Endothelial cell of umbilical vein (primary cell): ENCODE data around the gene SOX12. TPM values are rescaled to one million over a fixed set of nuclear protein-coding genes. Genes with fewer than 3 reads are reported as not detected.

Experiments
- BruUV-seq: library from RNA; stranded (reverse); fragments of 400-500 nt; replicated peaks from 2 replicates; lab custom pipeline; 2021; lab: Mats Ljungman, UMichigan
- CTCF ChIA-PET: fragments of 300-600, 350-600 bp; sonication (Branson Sonifier 250); formaldehyde crosslinking; loops from one replicate; lab custom pipeline; 2021; ENCODE audit warnings: antibody characterized with exemption, inconsistent platforms; lab: Charles Lee
- POLR2A ChIA-PET: fragments of 300-600, 350-600 bp; sonication (Branson Sonifier 250); formaldehyde crosslinking; loops from one replicate; lab custom pipeline; 2021; ENCODE audit warnings: antibody characterized with exemption, inconsistent platforms; lab: Charles Lee
- DNase-seq: peaks from one replicate; pipeline ENCODE4 v3.0.0-alpha.2; 2011; ENCODE audit warnings: low read depth, low spot score
- FAIRE-seq: peaks from 2 replicates; lab custom pipeline; 2011; peaks lifted over from hg19 to GRCh38; lab: Jason Lieb, UNC
- H2AFZ ChIP-seq: 2 replicates; pipeline ENCODE4 v1.6.0; 2012; ENCODE audit warnings: low read depth, low read length, control low read depth, inconsistent platforms
- H3K27ac ChIP-seq: 2 replicates; pipeline ENCODE4 v1.5.1; 2011; ENCODE audit warnings: low read depth, mild to moderate bottlenecking, control low read depth, low read length, moderate library complexity; ENCODE audit not compliant: insufficient read depth
- H3K27me3 ChIP-seq, 2 experiments: 2 replicates each; pipeline versions ENCODE4 v1.6.0 to v1.6.1; 2011; ENCODE audit warnings: low read length in 2 of 2, mixed read lengths in 1 of 2; ENCODE audit not compliant: control insufficient read depth in 2 of 2, insufficient read depth in 2 of 2
- H3K36me3 ChIP-seq, 2 experiments: 2 replicates in 1 of 2; 3 replicates in 1 of 2; pipeline ENCODE4 v1.5.1; 2011; ENCODE audit warnings: low read length in 2 of 2, mild to moderate bottlenecking in 1 of 2, moderate library complexity in 1 of 2; ENCODE audit not compliant: control insufficient read depth in 2 of 2, insufficient read depth in 2 of 2; ENCODE audit errors: extremely low read depth in 1 of 2
- H3K4me1 ChIP-seq: 3 replicates; pipeline ENCODE4 v1.5.1; 2011; ENCODE audit warnings: mild to moderate bottlenecking, low read length; ENCODE audit not compliant: control insufficient read depth, insufficient read depth; ENCODE audit errors: extremely low read depth
- H3K4me2 ChIP-seq: 2 replicates; pipeline ENCODE4 v1.6.1; 2011; ENCODE audit warnings: low read length, control low read depth, mixed read lengths; ENCODE audit not compliant: insufficient read depth
- H3K4me3 ChIP-seq, 3 experiments: fragments of 200-600 bp in 1 of 3; sonication (generic), shearing (Covaris generic) in 1 of 3; replicated peaks in 1 of 3; 2 replicates each; pipeline ENCODE4 v1.5.1; 2011 to 2016; ENCODE audit warnings: control low read depth in 3 of 3, low read length in 3 of 3, mild to moderate bottlenecking in 2 of 3, inconsistent platforms in 1 of 3, low read depth in 1 of 3, moderate library complexity in 1 of 3; ENCODE audit not compliant: insufficient read depth in 1 of 3
- H3K79me2 ChIP-seq: 2 replicates; pipeline ENCODE4 v1.6.0; 2012; ENCODE audit warnings: low read length, inconsistent platforms; ENCODE audit not compliant: control insufficient read depth, insufficient read depth
- H3K9ac ChIP-seq: replicated peaks from 2 replicates; pipeline ENCODE3; 2011; ENCODE audit warnings: low read length, control low read depth; ENCODE audit not compliant: insufficient read depth; ENCODE audit errors: extremely low read depth
- H3K9me1 ChIP-seq: replicated peaks from 3 replicates; pipeline ENCODE4 v1.6.0; 2011; ENCODE audit warnings: mild to moderate bottlenecking, low read length; ENCODE audit not compliant: control insufficient read depth, insufficient read depth; ENCODE audit errors: extremely low read depth
- H3K9me3 ChIP-seq: replicated peaks from 2 replicates; pipeline ENCODE4 v1.5.1; 2012; ENCODE audit warnings: low read length, inconsistent platforms; ENCODE audit not compliant: control insufficient read depth, insufficient read depth
- H4K20me1 ChIP-seq: replicated peaks from 2 replicates; pipeline ENCODE3; 2011; ENCODE audit warnings: mild to moderate bottlenecking, low read length; ENCODE audit not compliant: control insufficient read depth, insufficient read depth; ENCODE audit errors: extremely low read depth
- EZH2 ChIP-seq: IDR thresholded peaks from 2 replicates; pipeline ENCODE4 v1.6.1; 2012; ENCODE audit warnings: borderline replicate concordance, low read depth, mild to moderate bottlenecking, moderate library complexity, low read length, inconsistent platforms; ENCODE audit not compliant: severe bottlenecking
- FOS ChIP-seq: IDR thresholded peaks from 2 replicates; pipeline ENCODE4 v1.6.1; 2011; ENCODE audit warnings: mild to moderate bottlenecking, low read length, moderate library complexity, borderline replicate concordance; ENCODE audit not compliant: insufficient read depth
- GATA2 ChIP-seq: IDR thresholded peaks from 2 replicates; pipeline ENCODE4 v1.7.0; 2011; ENCODE audit warnings: low read depth, mild to moderate bottlenecking, moderate library complexity, mixed read lengths, low read length; ENCODE audit not compliant: insufficient read length, insufficient read depth
- JUN ChIP-seq: IDR thresholded peaks from 2 replicates; pipeline ENCODE4 v1.6.1; 2011; ENCODE audit warnings: borderline replicate concordance, low read depth; ENCODE audit not compliant: insufficient read length, insufficient read depth
- MAX ChIP-seq: IDR thresholded peaks from 2 replicates; pipeline ENCODE4 v1.6.1; 2011; ENCODE audit not compliant: insufficient read depth, insufficient read length
- MYC ChIP-seq: IDR thresholded peaks from one replicate; pipeline ENCODE4 v1.6.1; 2011; ENCODE audit warnings: mild to moderate bottlenecking, low read depth, low read length
- POLR2A ChIP-seq: IDR thresholded peaks from 2 replicates; pipeline ENCODE4 v1.6.1; 2012; ENCODE audit warnings: low read depth, mild to moderate bottlenecking, control low read depth, low read length
- POLR2AphosphoS5 ChIP-seq: IDR thresholded peaks from 2 replicates; pipeline ENCODE4 v1.6.1; 2012; ENCODE audit warnings: low read depth, mild to moderate bottlenecking, control low read depth, low read length, moderate library complexity; ENCODE audit not compliant: insufficient read depth
- dilution Hi-C: fragments of 300-500 bp; cut with MboI; formaldehyde crosslinking; loops from one replicate; pipeline ENCODE4 v1.15.0; 2019; ENCODE audit warnings: low sequenced_read_pairs; ENCODE audit not compliant: extremely low pct_ligation_motif_present
- intact Hi-C: fragments of 100-400 bp; cut with micrococcal nuclease; formaldehyde crosslinking; loops from one replicate; pipeline ENCODE4 v1.10.0; 2022
- polyA plus RNA-seq, 4 experiments: library from polyadenylated mRNA; depleted of rRNA in 3 of 4; stranded (reverse) in 3 of 4; unstranded in 1 of 4; fragments of >200 nt; gene quantifications; 2 replicates each; pipeline versions ENCODE4 v1.2.1 to v1.2.3, GENCODE V29; 2011 to 2012; ENCODE audit warnings: missing spikeins in 1 of 4
- total RNA-seq: library from RNA; stranded (reverse); gene quantifications from 2 replicates; pipeline ENCODE4 v1.2.3, GENCODE V29; 2021
- TF ChIP-seq, protein P1 (sequence below), 2 donors: IDR thresholded peaks; 1 replicate in 1 of 2; 2 replicates in 1 of 2; pipeline ENCODE4 v1.5.1; 2011; ENCODE audit warnings: low read length in 2 of 2, mild to moderate bottlenecking in 2 of 2, moderate library complexity in 2 of 2, control low read depth in 1 of 2, inconsistent platforms in 1 of 2, low read depth in 1 of 2; ENCODE audit not compliant: insufficient read depth in 1 of 2; ENCODE audit errors: extremely low read depth in 1 of 2

The SOX12 gene
- total and polyA plus RNA-seq, 2 donors (not counting 3 experiments of a cell fraction or from before 2014, with no cell fraction given), result 6.2 to 37.7 TPM

DNA sequence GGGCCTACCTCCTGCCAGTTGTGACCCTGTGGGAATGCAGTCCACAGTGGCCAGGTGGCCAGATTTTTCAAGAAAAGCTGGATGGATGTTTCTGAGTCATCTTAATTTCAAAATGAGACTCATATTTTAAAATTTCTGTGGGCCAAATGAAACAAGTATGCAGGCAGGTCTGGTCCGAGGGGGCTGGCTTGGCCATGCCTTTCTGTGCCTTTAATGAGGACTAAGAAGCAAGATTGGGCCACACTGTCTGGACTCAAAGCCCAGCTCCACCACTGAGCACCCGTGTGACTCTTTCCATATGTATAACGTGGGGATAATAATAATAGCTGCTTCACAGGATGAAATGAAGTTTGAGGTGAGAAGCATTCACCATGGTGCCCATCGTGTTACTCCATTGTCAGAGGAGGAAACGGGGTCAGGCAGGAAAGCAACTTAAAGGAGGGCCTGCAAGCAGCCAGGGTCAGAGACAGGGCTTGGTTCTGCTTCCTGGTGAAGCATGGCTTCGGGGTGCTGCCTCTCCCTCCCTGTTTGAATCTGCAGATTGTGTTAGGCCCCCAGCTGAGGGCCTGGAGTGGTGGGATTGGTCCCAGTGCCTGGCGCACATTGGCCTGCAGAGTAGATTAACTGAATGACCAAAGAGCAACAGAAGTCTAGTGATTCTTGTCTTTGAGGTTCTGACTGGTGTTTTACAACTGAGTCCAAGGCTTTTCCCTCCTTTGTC is 3.8 kb downstream of the SOX12 start:
- H4K20me1 ChIP-seq, result no peaks in the 10 kb centered on the region
- no peaks in the 10 kb centered on the region for H3K9me1 ChIP-seq
- peaks cover 15% of the 10 kb centered on the region for H3K79me2 ChIP-seq
- BruUV-seq, result no TSS peak
- peak; percentile 18 for DNase-seq
- no peak overlapping the region for H3K9ac ChIP-seq
- no peaks in the 10 kb centered on the region for H3K36me3 ChIP-seq
- no peak overlapping the region for H3K4me3 ChIP-seq
- intact Hi-C loops, result no loop called here
- no peaks in the 10 kb centered on the region for H3K9me3 ChIP-seq
- TF ChIP-seq JUN (no peak), MYC (no peak), MAX (no peak), POLR2A (no peak), EZH2 (no peak), FOS (no peak), POLR2AphosphoS5 (no peak), GATA2 (no peak)
- TF ChIP-seq, protein P1, sequence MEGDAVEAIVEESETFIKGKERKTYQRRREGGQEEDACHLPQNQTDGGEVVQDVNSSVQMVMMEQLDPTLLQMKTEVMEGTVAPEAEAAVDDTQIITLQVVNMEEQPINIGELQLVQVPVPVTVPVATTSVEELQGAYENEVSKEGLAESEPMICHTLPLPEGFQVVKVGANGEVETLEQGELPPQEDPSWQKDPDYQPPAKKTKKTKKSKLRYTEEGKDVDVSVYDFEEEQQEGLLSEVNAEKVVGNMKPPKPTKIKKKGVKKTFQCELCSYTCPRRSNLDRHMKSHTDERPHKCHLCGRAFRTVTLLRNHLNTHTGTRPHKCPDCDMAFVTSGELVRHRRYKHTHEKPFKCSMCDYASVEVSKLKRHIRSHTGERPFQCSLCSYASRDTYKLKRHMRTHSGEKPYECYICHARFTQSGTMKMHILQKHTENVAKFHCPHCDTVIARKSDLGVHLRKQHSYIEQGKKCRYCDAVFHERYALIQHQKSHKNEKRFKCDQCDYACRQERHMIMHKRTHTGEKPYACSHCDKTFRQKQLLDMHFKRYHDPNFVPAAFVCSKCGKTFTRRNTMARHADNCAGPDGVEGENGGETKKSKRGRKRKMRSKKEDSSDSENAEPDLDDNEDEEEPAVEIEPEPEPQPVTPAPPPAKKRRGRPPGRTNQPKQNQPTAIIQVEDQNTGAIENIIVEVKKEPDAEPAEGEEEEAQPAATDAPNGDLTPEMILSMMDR (IDR thresholded peaks at IDR 0.05; ENCODE audit: extremely low read depth in 1 of 2, insufficient read depth in 1 of 2, low read depth in 1 of 2, low read length in 2 of 2), result no peak
- H2AFZ ChIP-seq, result no peak overlapping the region
- peak; percentile 31 for FAIRE-seq
- H3K27me3 ChIP-seq, result no peaks in the 10 kb centered on the region
- POLR2A ChIA-PET, result interaction anchor here (2.0 kb wide), 1 partner anchor 17 kb away, joined by 4 read pairs; no protein-coding TSS in a partner anchor
- peaks cover 20% of the 10 kb centered on the region for H3K4me1 ChIP-seq
- no peak overlapping the region for H3K4me2 ChIP-seq
- dilution Hi-C loops, result no loop called here
- CTCF ChIA-PET, result interaction anchor here (0.8 to 4.6 kb wide), 13 partner anchors 11 to 121 kb away, joined by 3 to 66 read pairs (median 19); partner anchors contain the start of genes DEFB132, NRSN2 and ZCCHC3
- no peak overlapping the region for H3K27ac ChIP-seq
